Heart left ventricle (tissue), 13 donors: Measurements from ENCODE around the gene ST7.

Experiments
- POLR2A ChIP-seq, 2 donors: fragments of 450-650 bp; IDR thresholded peaks; one replicate each; pipeline ENCODE4 v1.6.1; 2017; ENCODE audit warnings: antibody characterized with exemption in 2 of 2, mild to moderate bottlenecking in 2 of 2, moderate library complexity in 2 of 2
- TF ChIP-seq, protein P1 (sequence below), 12 donors: fragments of 200-600 bp; sonication (generic) in 4 of 12; IDR thresholded peaks; one replicate each; pipeline versions ENCODE4 v1.5.0 to v1.8.0; 2018 to 2022; ENCODE audit warnings: antibody characterized with exemption in 12 of 12, mild to moderate bottlenecking in 5 of 12
- donor health status: ischemic (EF 13 %, LVEDD 7.1; RV severe dilation, severe dysfunction).
- donor health status: DM: no; HTN: yes; CAD: no.
- donor health status: DM: no; HTN: no; CAD: no.
- donor health status: ischemic (EF 25% LVEDD 6.9; RV normal size, moderate dysfunction).
- donor health status: ischemic (EF 25% LVEDD 5.7; RV mildly dilated, moderate dysfunction).
- donor health status: ischemic (EF 35%, LVEDD 5.7; RV mildly dilated, moderate dysfunction).
- donor health status: nonischemic (EF 11% LVEDD 7.7; RV severe dilation, severe dysfunction).
- donor health status: DM: yes; HTN: yes; CAD: no.
- donor health status: PGD.
- donor health status: ischemic (EF 29% LVEDD 5.4; RV normal size, mild dysfunction).
- donor health status: nonischemic (EF 23%, LVEDD 6.1; RV moderate dilation, normal function).

DNA sequence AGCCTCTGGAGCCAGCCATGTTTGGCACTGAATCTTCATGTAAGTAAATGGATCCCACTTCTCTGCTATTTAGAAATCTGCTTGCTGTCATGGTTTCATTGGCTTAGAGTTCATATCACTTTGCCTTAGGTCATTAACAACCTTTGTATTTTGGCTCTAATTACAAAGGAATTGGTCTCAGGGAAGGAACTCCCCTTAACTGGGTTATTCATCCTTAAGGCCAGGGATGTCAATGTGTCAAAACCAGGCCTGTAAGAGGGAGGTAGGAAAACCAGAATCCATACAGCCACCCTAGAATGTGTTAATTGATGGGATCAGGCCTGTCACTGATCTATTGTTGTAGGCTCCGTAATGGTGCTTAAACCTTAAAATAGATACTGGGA lies 67.3 kb downstream of the ST7 start:
- TF ChIP-seq, protein P1, sequence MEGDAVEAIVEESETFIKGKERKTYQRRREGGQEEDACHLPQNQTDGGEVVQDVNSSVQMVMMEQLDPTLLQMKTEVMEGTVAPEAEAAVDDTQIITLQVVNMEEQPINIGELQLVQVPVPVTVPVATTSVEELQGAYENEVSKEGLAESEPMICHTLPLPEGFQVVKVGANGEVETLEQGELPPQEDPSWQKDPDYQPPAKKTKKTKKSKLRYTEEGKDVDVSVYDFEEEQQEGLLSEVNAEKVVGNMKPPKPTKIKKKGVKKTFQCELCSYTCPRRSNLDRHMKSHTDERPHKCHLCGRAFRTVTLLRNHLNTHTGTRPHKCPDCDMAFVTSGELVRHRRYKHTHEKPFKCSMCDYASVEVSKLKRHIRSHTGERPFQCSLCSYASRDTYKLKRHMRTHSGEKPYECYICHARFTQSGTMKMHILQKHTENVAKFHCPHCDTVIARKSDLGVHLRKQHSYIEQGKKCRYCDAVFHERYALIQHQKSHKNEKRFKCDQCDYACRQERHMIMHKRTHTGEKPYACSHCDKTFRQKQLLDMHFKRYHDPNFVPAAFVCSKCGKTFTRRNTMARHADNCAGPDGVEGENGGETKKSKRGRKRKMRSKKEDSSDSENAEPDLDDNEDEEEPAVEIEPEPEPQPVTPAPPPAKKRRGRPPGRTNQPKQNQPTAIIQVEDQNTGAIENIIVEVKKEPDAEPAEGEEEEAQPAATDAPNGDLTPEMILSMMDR (IDR thresholded peaks at IDR 0.05): no peak
- no peak for TF ChIP-seq POLR2A (IDR thresholded peaks at IDR 0.05)
